ENCODE data around the gene CCNY. TPM values are rescaled to one million over a fixed set of nuclear protein-coding genes. Genes with fewer than 3 reads are reported as not detected.

CCNY gene
- total RNA-seq, 2 donors from 2014 or later = 31.6 to 54.0 TPM

DNA sequence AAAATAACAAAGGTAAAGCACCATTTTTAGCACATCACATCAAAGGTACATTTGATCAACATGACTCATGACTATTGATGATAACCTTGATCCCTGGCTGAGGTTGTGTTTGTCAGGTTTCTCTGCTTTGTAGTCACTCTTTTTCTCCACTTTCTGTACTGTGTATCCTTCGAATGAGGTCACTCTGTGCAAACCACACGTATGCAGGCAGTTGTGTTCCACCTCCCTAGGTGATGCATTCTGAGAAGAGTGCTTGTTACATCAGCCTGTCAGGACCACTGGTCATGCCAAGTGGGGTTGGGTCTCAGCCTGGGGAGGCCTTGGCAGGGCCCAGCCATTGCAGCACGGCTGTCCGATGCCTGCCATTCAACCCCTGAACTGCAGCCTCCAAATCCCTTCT, 206.0 kb downstream of the CCNY start:
- no peaks in the 10 kb centered on the region for H3K4me1 ChIP-seq (replicated peaks)
- no peaks in the 10 kb centered on the region for H3K27me3 ChIP-seq (replicated peaks; ENCODE audit: insufficient read depth)
- H3K27ac ChIP-seq = no peak overlapping the region
- intact Hi-C loops (cut with DNase I) = no loop called here
- H3K9me3 ChIP-seq = no peaks in the 10 kb centered on the region
- H3K36me3 ChIP-seq = no peaks in the 10 kb centered on the region
- WGBS = 99% methylated on average over 4 of the region's 4 CpGs
- no peak overlapping the region for H3K4me3 ChIP-seq
- DNase-seq (ENCODE audit: low spot score) = no peak
- TF ChIP-seq POLR2AphosphoS5 (IDR thresholded peaks at IDR 0.05) = no peak
- TF ChIP-seq CTCF (IDR thresholded peaks at IDR 0.05) = no peak
- no peak for TF ChIP-seq POLR2A (IDR thresholded peaks at IDR 0.05)

DNA sequence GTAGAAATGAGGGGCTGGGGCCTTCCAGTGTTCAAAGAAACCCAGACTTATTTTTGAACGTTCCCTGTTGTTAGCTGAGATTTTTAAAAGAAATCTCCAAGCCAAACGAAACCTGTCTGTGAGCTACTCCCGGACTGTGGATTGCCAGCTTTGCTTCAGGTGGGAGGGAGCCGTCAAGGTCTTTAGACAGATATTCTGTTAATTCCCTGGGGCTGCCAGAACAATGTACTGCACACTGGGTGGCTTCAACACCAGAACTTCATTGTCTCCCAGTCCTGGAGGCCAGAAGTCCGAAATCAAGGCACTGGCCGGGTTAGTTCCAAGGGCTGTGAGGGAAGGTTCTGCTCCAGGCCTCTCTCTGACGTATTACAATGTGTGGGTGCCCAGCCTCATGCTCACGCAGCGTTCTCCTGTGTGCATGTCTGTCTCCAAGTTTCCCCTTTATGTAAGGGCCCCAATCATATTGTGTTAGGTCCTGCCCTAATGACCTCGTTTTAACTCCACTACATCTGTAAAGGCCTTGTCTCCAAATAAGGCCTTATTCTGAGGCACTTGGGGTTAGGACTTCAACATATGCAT, 208.9 kb downstream of the CCNY start:
- H3K9me3 ChIP-seq = no peaks in the 10 kb centered on the region
- intact Hi-C loops (cut with DNase I) = no loop called here
- H3K4me3 ChIP-seq = no peak overlapping the region
- WGBS = 79% methylated on average over 10 of the region's 10 CpGs
- H3K4me1 ChIP-seq (replicated peaks) = no peaks in the 10 kb centered on the region
- H3K36me3 ChIP-seq = no peaks in the 10 kb centered on the region
- no peak overlapping the region for H3K27ac ChIP-seq
- no peak for DNase-seq (ENCODE audit: low spot score)
- H3K27me3 ChIP-seq (replicated peaks; ENCODE audit: insufficient read depth) = no peaks in the 10 kb centered on the region
- TF ChIP-seq CTCF (IDR thresholded peaks at IDR 0.05) = no peak
- no peak for TF ChIP-seq POLR2AphosphoS5 (IDR thresholded peaks at IDR 0.05)
- no peak for TF ChIP-seq POLR2A (IDR thresholded peaks at IDR 0.05)

DNA sequence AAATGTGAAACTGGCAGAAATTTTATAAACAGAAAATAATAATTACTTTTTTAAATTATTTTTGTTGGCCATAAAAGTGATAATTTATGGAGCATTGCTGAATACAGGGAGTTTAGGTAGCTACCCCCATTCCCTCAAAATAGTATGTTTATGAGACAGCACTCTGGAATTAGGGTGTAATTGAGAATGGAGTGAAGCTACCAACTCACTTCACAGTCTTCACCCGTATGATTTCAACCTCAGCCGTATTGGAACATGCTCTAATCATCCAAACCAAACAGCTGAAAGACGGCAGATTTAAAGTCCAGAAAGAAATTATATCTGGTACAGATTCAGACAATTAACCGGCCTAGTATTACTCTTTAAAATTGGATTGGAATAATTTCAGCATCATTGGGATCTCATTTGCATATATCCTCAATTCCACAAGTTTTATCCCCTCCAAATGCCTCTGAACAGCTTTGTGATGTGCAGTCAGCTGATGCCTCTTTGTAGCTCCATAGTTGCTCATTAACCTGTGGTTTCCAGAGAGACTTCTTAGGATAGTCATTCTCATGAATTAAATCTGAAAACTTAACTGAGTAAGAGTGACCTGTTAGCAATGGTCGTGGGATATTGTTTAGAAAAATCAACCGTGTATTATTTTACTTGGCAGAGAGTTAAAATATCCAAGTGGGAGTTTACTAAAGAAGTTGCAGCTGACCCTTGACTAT, 209.7 kb downstream of the CCNY start:
- DNase-seq (ENCODE audit: low spot score) = no peak
- TF ChIP-seq POLR2AphosphoS5 (IDR thresholded peaks at IDR 0.05) (no peak), CTCF (IDR thresholded peaks at IDR 0.05) (no peak), POLR2A (IDR thresholded peaks at IDR 0.05) (no peak)
- intact Hi-C loops (cut with DNase I) = no loop called here
- 61% methylated on average over 6 of the region's 6 CpGs for WGBS
- H3K27me3 ChIP-seq (replicated peaks; ENCODE audit: insufficient read depth) = no peaks in the 10 kb centered on the region
- H3K36me3 ChIP-seq = no peaks in the 10 kb centered on the region
- no peak overlapping the region for H3K4me3 ChIP-seq
- no peak overlapping the region for H3K27ac ChIP-seq
- no peaks in the 10 kb centered on the region for H3K9me3 ChIP-seq
- H3K4me1 ChIP-seq (replicated peaks) = no peaks in the 10 kb centered on the region

- intact Hi-C loops (cut with DNase I) = no loop called here
- peak; percentile 24 for DNase-seq (ENCODE audit: low spot score)
- no peaks in the 10 kb centered on the region for H3K4me1 ChIP-seq (replicated peaks)
- no peaks in the 10 kb centered on the region for H3K36me3 ChIP-seq
- 46% methylated on average over 4 of the region's 4 CpGs for WGBS
- no peaks in the 10 kb centered on the region for H3K27me3 ChIP-seq (replicated peaks; ENCODE audit: insufficient read depth)
- H3K4me3 ChIP-seq = no peak overlapping the region
- no peak for TF ChIP-seq POLR2A (IDR thresholded peaks at IDR 0.05)
- no peak for TF ChIP-seq CTCF (IDR thresholded peaks at IDR 0.05)
- TF ChIP-seq POLR2AphosphoS5 (IDR thresholded peaks at IDR 0.05) = no peak
- no peaks in the 10 kb centered on the region for H3K9me3 ChIP-seq
- H3K27ac ChIP-seq = no peak overlapping the region
Measured at GRCh38 chr10:35546824-35547225, 210.5 kb downstream of the CCNY start.

All from prostate gland (tissue), 2 donors.